ENCODE measurements around the gene ARID3C.

ARID3C gene

DNA sequence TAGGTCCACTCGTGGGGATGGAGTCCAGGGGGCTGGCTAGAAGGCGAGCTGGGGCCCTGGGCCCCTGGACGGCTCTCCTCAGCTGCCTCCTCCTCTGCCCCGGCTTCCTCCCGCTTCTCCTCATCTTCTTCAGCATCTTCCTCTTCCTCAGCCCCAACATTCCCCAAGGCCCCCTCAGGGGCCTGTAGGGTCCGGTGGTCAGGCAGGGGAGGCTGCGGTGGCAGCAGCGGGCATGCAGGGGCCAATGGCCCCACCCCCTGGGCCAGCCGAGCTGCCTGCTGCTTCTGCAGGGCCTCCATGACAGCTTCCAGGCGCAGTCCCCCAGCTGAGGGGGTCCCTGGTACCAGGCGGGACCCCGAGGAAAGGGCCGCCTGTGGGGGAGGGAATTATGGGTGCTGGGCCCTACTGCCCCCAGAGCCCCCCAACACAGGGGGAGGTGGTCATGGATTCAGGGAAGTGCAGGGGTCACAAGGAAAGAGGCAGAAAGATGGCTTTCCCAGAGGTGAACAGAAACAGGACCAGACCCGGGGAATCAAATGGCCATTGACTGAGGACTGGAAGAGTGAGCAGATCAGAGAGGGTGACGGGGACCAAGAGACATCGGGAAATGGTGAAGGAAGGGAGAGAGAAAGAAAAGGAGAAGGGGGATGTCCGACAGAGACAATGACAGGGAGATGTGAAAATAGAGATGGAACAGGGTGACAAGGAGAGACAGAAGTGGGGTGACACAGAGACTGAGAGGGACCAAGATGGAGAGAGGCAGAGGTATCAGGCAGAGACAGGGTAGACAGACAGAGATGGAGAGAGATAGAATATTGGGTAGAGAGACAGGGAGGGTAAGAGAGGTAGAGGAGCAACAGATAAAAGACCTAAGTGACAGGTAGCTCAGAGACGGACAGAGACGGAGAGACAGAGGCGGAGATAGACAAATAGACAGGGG lies 880 bp downstream of the ARID3C start:
- TF ChIP-seq, protein P1, sequence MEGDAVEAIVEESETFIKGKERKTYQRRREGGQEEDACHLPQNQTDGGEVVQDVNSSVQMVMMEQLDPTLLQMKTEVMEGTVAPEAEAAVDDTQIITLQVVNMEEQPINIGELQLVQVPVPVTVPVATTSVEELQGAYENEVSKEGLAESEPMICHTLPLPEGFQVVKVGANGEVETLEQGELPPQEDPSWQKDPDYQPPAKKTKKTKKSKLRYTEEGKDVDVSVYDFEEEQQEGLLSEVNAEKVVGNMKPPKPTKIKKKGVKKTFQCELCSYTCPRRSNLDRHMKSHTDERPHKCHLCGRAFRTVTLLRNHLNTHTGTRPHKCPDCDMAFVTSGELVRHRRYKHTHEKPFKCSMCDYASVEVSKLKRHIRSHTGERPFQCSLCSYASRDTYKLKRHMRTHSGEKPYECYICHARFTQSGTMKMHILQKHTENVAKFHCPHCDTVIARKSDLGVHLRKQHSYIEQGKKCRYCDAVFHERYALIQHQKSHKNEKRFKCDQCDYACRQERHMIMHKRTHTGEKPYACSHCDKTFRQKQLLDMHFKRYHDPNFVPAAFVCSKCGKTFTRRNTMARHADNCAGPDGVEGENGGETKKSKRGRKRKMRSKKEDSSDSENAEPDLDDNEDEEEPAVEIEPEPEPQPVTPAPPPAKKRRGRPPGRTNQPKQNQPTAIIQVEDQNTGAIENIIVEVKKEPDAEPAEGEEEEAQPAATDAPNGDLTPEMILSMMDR (conservative IDR thresholded peaks at IDR 0.05; ENCODE audit: low read depth, low read length): no peak
- no peak for DNase-seq (ENCODE audit: low read depth)
- H3K4me3 ChIP-seq (ENCODE audit: low read depth, low read length): no peak overlapping the region

DNA sequence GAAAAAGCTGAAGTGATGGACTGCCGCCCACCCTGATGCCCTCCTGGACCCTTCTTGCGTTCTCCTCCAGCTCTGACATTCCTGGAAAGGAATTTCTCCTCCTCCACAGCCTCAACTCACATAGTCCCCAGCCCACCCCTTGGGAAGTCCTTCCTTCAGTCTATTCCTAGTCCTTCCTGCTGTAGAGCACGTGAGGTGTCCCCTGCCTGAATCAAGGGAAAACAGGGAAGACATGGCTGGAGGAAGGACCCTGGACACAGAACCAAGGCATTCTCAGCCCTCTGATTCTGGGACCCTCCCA lies 3.7 kb downstream of the ARID3C start:
- H3K4me3 ChIP-seq (ENCODE audit: low read depth, low read length): no peak overlapping the region
- TF ChIP-seq, protein P1 (conservative IDR thresholded peaks at IDR 0.05; ENCODE audit: low read depth, low read length): no peak
- DNase-seq (ENCODE audit: low read depth): no peak

GRCh38 chr9:34624475-34625185 lies 4.2 kb downstream of the ARID3C start:
- H3K4me3 ChIP-seq (ENCODE audit: low read depth, low read length): no peak overlapping the region
- no peak for DNase-seq (ENCODE audit: low read depth)
- TF ChIP-seq, protein P1 (conservative IDR thresholded peaks at IDR 0.05; ENCODE audit: low read depth, low read length): no peak

GRCh38 chr9:34623374-34624235 lies 5.3 kb downstream of the ARID3C start:
- no peak for DNase-seq (ENCODE audit: low read depth)
- TF ChIP-seq, protein P1 (conservative IDR thresholded peaks at IDR 0.05; ENCODE audit: low read depth, low read length): no peak
- H3K4me3 ChIP-seq (ENCODE audit: low read depth, low read length): no peak overlapping the region

- peak within 1 kb of the TSS; percentile 79 for H3K4me3 ChIP-seq (ENCODE audit: low read depth, low read length)
- peak; percentile 97 for DNase-seq (ENCODE audit: low read depth)
- TF ChIP-seq, protein P1 (conservative IDR thresholded peaks at IDR 0.05; ENCODE audit: low read depth, low read length): no peak
Observed at GRCh38 chr9:34620061-34620994, 8.5 kb downstream of the ARID3C start, which contains the start of gene DCTN3. Gene DCTN3 (minus strand): TSS chr9:34620495. CDS start chr9:34620464, 31 bp downstream.

GRCh38 chr9:34615132-34615531 lies 13.7 kb downstream of the ARID3C start:
- TF ChIP-seq, protein P1 (conservative IDR thresholded peaks at IDR 0.05; ENCODE audit: low read depth, low read length): no peak
- DNase-seq (ENCODE audit: low read depth): no peak
- no peak overlapping the region for H3K4me3 ChIP-seq (ENCODE audit: low read depth, low read length)

Data from choroid plexus epithelial cell (primary cell).